Astrocyte (in vitro differentiated cells and primary cell): ENCODE measurements around the gene DNMBP.

Source experiments
- CTCF ChIP-seq: IDR thresholded peaks from 2 replicates; pipeline ENCODE4 v1.5.1; 2011; ENCODE audit warnings: low read depth, mild to moderate bottlenecking, inconsistent platforms, low read length, moderate library complexity; ENCODE audit not compliant: insufficient read depth
- EZH2 ChIP-seq: IDR thresholded peaks from 2 replicates; pipeline ENCODE4 v1.6.1; 2012; ENCODE audit warnings: mild to moderate bottlenecking, low read length, inconsistent platforms; ENCODE audit not compliant: insufficient read depth

- TF ChIP-seq CTCF: no peak
- TF ChIP-seq EZH2: no peak
Observed at GRCh38 chr10:99976886-99977665, 32.7 kb downstream of the DNMBP start.
